ENCODE data around the gene SLC17A1.
"Not testable (repeated sequence)": the region's sequence is repeated elsewhere in the genome, so short reads cannot be mapped to it uniquely, and the experiment has no call there.

SLC17A1 gene

DNA sequence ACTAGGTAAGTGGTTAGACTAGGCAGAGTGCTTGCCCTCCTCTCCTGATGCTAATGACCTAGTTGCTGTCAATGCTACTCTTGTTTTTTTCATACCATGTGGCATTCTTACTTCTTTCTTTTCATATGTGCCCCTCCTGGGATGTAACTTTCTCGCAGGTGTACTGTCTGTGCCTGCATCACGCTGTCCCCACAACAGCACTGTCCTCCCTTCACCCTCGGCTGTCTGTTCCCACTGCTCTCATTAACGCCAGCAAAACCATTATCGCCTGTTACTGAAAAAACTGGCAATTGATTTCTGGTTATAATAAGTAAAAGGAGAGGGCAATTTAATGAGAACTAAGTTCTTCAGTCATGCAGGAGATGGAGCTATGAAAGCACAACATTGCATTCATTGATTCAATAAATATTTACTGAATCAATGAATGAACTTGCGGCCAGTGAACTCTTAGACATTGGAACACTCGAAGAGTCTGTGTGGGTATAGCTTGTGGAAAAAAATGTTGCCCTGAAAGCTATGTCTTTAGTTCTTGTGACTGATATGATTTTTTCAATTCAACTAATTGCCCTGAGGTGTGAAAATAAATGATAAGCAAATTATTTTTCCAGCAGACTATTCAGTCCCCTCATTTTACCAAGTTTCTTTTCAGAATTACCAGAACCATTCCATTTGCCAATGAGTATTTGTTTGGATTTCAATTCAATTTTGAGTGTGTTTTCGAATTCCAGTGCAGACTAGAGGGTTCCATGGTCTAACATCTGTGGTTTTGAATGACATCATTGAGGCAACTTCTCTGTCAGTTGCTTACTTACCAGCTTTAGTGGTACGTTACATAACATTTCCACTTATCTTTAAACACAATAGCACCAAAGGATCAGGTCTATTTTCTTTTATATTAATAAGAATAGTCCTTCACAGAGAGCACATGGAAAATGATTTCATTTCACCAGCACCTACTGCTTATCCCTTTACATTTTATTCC lies 75.2 kb downstream of the SLC17A1 start:
- no peak for DNase-seq

DNA sequence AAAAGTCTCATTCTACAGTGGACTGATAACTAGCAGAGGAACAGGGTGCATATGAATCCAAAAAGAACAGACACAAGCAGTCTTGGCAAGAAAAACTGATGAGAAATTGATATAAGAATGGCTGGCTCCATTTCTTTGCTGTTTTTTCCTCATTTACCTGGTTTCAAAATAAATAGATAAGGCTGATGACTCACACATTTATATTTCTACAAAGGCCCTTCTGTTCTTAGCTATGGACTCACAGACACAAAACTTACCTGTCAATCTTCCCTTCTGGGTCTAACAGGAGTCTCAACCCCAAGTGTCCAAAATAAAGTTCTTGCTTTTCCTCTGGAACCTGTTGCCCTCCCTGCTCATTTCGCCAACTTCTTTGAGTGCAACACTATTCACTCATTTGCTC lies 76.4 kb downstream of the SLC17A1 start:
- no peak for DNase-seq

DNA sequence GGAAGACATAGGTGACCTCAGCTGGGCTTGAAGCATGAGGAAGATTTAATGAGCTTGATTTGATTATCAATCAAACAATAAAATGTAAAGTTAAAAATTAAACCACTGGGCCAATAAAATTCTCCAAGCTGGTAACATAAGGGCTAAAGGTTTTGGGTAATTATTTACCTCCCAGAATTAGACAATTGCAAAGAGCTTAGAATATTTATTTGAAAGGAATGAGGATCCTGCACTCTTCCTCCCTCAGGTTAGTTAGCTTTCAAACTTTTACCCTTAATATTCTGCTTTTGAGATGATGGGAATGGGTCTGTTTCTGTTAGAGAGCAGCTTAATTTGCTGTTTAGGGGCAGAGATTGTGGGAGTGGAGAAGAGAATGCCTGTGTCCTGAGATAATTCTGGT lies 77.3 kb downstream of the SLC17A1 start, which contains the start of gene SLC17A4:
Gene SLC17A4, plus strand, starts transcription at position 208 of the 400 bp plus-strand sequence. CDS start 7,221 bp downstream, outside the sequence.
- DNase-seq = no peak

DNA sequence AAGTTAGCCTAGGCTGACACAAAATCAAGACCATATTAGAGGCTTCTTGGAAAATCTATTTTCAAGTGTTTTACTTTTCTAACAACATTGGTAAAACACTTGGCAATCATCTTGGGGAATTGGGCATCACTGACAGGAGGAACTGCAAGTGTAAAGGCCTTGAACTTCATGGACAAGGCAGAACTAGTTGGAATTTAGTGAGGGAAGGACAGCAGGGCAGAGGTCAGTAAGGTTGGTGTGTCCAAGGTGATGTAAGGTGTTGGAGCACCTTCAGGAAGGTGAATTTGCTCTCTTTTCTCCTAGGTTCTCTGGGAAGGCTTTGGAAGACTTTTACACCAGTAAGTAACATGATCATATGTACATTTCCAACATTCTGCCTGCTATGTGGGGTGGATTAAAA lies 78.8 kb downstream of the SLC17A1 start:
- DNase-seq = no peak

DNA sequence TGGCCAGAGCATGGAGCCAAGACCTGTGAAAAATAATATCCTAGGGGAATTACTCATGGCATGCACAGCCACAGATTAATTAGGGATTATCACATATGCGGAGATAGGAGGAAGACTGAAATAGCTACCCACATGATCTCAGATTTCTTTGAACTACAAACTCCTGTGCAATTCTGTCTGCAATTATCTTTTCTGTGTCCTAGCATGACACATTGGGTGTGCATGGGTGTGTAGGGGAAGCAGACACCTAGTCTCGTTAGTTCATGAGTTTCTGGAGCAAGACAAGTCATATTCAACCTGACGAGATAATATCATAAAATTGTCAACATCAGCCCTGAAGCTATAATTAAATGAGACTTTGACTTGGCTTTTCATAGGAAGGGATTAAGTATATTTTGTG lies 80.9 kb downstream of the SLC17A1 start:
- DNase-seq = no peak

DNA sequence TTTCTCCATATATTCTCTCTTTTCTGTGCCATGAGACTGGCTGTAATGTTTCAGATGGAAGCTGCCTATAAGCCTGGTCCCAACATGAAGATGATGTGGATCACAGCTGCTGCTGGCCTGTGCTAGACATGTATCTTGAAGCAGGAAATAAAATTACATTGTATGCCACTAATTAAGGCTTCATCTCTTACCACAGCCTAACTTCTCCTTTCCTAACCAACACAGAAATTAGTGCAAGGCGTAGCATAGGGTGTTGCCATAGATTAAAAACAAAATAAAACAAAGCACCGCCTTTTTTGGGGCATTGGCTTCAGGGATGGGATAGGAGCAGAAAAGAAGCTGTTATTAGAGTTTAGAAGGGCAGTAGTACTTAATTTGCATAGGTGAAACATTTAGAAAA lies 82.0 kb downstream of the SLC17A1 start:
- DNase-seq = no peak

DNA sequence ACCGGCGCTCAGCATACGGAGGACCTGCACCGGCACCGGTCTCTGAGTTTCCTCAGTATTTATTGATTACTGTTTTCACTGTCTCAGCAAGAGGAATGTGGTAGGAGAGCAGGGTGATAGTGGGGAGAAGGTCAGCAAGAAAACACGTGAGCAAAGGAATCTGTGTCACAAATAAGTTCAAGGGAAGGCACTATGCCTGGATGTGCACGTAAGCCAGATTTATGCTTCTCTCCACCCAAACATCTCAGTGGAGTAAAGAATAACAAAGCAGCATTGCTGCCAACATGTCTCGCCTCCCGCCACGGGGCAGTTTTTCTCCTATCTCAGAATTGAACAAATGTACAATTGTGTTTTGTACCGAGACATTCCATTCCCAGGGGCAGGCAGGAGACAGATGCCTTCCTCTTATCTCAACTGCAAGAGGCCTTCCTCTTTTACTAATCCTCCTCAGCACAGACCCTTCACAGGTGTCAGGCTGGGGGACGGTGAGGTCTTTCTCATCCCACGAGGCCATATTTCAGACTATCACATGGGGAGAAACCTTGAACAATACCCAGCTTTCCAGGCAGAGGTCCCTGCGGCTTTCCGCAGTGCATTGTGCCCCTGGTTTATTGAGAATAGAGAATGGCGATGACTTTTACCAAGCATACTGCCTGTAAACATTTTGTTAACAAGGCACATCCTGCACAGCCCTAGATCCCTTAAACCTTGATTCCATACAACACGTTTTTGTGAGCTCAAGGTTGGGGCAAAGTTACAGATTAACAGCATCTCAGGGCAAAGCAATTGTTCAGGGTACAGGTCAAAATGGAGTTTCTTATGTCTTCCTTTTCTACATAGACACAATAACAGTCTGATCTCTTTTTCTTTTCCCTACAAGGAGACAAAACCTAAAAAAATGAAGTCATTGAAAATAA lies 83.0 kb downstream of the SLC17A1 start:
- not testable (repeated sequence) for DNase-seq

DNA sequence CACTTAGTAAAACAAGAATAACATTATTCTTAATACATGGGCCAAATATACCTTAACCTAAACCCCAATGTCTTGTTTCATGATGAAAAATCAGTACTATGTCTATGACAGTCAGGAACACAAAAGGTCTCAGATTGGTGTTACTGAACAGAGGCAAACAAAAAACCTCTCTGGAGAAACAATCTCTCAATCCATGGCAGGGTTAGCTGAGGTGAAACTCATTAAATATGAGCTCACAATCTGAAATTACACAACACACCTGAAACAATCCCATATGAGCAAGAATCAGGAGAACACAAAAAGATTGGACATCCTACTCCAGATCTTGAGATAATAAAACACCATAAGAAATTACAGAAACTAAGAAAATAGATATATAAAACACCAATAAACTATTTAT lies 83.8 kb downstream of the SLC17A1 start:
- DNase-seq = no peak

DNA sequence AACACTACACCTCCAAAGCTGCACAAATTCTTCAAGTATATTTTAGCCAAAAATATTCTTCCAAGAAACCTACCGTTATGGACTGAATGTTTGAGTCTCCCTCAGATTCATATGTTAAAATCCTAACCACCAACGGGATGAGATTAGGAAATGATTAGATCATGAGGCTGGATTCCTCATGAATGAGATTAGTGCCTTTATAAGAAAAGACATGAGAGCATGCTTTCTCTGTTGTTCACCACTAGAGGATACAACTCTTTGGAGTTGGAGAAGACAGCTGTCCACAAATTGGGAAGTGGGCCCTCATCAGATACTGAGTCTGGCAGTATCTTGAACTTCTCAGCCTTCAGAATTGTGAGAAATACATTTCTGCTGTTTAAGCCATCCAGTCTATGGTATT lies 84.4 kb downstream of the SLC17A1 start:
- no peak for DNase-seq

DNA sequence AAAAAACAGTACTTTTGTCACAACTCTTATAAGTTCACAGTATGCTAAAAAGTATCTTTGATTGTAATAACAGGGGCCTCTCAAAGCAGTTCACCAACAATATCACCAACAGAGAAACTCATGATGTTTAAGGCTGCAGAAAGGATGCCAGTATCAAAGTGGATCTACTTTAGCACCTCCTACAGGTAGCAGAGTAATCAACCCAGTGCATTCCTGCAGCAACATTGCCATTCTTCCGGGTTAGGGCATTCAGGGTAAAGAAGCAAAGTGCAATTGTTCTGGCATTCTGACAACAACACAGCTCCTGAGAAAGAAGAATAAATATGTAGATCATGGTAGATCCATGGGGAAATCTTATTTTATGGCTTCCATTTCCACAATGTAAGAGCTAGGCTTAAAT lies 84.9 kb downstream of the SLC17A1 start:
- DNase-seq = no peak

DNA sequence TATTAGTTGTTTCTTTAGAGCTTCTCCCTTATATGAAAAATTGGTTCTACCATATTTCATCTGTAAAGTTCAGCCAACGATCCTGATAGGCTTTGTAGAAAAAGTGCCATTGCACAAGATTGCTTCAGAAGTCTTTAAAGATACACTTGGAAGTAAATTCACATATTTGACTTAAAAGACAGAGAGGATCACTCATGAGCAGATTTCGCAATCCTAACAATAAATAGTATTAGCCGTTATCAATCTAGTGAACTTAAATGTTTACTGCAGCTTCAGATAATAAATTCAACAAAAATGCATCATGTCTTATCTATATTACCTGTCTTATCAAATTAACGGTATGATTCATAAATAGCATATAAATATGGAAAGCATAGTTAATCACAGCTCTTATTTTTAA lies 86.0 kb downstream of the SLC17A1 start:
- DNase-seq = no peak

DNA sequence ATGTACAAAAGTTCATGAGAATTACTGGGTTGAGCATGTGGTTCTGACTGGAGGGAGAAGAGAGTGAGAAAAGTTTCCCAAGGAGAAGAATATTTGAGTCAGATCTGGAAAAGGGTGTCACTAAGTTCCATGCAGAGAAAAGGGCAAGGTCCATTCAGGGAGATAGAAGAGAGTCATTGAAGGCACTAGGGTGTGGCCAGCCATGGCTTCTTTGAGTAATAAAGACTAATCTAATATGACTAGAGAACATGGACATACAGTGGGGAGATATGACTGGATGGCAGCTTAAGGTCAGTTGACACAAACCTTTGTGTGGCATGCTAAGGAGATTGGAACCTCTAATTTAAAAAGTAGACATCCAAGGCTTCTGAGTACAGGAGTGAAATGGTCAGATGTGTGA lies 88.0 kb downstream of the SLC17A1 start:
- no peak for DNase-seq

DNA sequence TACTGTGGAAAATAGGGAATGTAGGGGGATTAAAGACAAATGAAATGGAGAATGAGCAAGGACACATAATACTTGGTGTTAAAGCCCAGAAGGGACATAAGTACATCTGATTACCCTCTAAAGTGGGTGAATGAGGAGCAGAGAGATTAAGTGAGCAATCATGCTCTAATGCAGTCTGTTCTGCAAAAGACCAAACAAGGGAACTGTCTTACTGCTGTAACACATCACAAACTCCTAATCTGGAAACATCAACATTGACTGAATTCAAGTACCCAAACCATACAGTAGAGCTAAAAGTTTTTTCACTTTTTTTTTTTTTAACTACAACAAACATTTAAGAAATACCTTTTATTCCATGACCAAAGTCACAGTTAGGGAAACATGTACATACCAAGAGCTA lies 96.6 kb downstream of the SLC17A1 start:
- no peak for DNase-seq

All from fibroblast of skin of back (primary cell).